PFSK-1 (cell line): Measurements from ENCODE around the gene NTM.

Source experiments
- FOXP2 ChIP-seq: optimal IDR thresholded peaks from 2 replicates; pipeline ENCODE3; 2011; ENCODE audit warnings: borderline replicate concordance, control low read depth, inconsistent platforms; ENCODE audit not compliant: insufficient read depth; ENCODE audit errors: extremely low read length, extremely low read depth
- POLR2AphosphoS5 ChIP-seq: IDR thresholded peaks from 2 replicates; pipeline ENCODE4 v1.6.1; 2012; ENCODE audit warnings: low read depth, mild to moderate bottlenecking, control low read depth, low read length, moderate library complexity
- SIN3A ChIP-seq: IDR thresholded peaks from 2 replicates; pipeline ENCODE4 v1.6.1; 2012; ENCODE audit warnings: mild to moderate bottlenecking, low read length, moderate library complexity, borderline replicate concordance; ENCODE audit not compliant: insufficient read depth
- TAF1 ChIP-seq: IDR thresholded peaks from 2 replicates; pipeline ENCODE4 v1.6.1; 2012; ENCODE audit warnings: low read length, control low read depth, borderline replicate concordance; ENCODE audit not compliant: insufficient read depth
- TF ChIP-seq, protein P1 (sequence below), 2 experiments: IDR thresholded peaks; 2 replicates each; pipeline versions ENCODE4 v1.6.1 to v1.8.0; 2011 to 2012; ENCODE audit warnings: low read depth in 2 of 2, low read length in 2 of 2, control low read depth in 1 of 2, inconsistent platforms in 1 of 2, mild to moderate bottlenecking in 1 of 2, moderate library complexity in 1 of 2; ENCODE audit not compliant: insufficient read depth in 1 of 2

The NTM gene

GRCh38 chr11:131827430-131827829 is 457.0 kb downstream of the NTM start:
- TF ChIP-seq, protein P1, sequence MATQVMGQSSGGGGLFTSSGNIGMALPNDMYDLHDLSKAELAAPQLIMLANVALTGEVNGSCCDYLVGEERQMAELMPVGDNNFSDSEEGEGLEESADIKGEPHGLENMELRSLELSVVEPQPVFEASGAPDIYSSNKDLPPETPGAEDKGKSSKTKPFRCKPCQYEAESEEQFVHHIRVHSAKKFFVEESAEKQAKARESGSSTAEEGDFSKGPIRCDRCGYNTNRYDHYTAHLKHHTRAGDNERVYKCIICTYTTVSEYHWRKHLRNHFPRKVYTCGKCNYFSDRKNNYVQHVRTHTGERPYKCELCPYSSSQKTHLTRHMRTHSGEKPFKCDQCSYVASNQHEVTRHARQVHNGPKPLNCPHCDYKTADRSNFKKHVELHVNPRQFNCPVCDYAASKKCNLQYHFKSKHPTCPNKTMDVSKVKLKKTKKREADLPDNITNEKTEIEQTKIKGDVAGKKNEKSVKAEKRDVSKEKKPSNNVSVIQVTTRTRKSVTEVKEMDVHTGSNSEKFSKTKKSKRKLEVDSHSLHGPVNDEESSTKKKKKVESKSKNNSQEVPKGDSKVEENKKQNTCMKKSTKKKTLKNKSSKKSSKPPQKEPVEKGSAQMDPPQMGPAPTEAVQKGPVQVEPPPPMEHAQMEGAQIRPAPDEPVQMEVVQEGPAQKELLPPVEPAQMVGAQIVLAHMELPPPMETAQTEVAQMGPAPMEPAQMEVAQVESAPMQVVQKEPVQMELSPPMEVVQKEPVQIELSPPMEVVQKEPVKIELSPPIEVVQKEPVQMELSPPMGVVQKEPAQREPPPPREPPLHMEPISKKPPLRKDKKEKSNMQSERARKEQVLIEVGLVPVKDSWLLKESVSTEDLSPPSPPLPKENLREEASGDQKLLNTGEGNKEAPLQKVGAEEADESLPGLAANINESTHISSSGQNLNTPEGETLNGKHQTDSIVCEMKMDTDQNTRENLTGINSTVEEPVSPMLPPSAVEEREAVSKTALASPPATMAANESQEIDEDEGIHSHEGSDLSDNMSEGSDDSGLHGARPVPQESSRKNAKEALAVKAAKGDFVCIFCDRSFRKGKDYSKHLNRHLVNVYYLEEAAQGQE (IDR thresholded peaks at IDR 0.05; ENCODE audit: insufficient read depth in 1 of 2, low read depth in 2 of 2, low read length in 2 of 2) = no peak
- TF ChIP-seq SIN3A = no peak
- no peak for TF ChIP-seq POLR2AphosphoS5
- TF ChIP-seq FOXP2 = no peak
- no peak for TF ChIP-seq TAF1

GRCh38 chr11:131829725-131830124 is 459.3 kb downstream of the NTM start:
- TF ChIP-seq TAF1 (no peak), POLR2AphosphoS5 (no peak), SIN3A (no peak), FOXP2 (no peak)
- TF ChIP-seq, protein P1 (IDR thresholded peaks at IDR 0.05; ENCODE audit: insufficient read depth in 1 of 2, low read depth in 2 of 2, low read length in 2 of 2) = no peak

DNA sequence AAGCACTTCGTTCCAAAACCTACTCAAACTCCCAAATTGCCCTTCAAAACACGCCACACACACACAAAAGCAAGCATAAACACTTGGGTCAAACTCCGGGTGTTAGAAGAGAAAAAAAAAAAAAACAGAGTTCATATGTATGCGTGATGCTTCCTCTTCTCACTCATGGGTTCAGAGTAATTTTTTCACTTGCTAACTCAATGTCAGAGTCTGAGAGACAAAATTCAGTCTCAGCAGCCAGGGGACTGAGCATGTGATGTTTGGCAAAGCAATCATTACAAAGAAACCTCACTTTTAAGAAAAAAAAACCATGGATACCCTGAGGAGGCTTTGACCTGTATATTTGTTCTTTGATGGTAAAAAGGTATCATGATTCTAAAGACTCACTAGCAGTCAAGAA is 461.7 kb downstream of the NTM start:
- no peak for TF ChIP-seq TAF1
- no peak for TF ChIP-seq SIN3A
- no peak for TF ChIP-seq POLR2AphosphoS5
- TF ChIP-seq, protein P1 (IDR thresholded peaks at IDR 0.05; ENCODE audit: insufficient read depth in 1 of 2, low read depth in 2 of 2, low read length in 2 of 2) = no peak
- TF ChIP-seq FOXP2 = no peak

GRCh38 chr11:131833366-131833765 is 463.0 kb downstream of the NTM start:
- TF ChIP-seq SIN3A = no peak
- TF ChIP-seq, protein P1 (IDR thresholded peaks at IDR 0.05; ENCODE audit: insufficient read depth in 1 of 2, low read depth in 2 of 2, low read length in 2 of 2) = no peak
- no peak for TF ChIP-seq POLR2AphosphoS5
- no peak for TF ChIP-seq TAF1
- TF ChIP-seq FOXP2 = no peak

DNA sequence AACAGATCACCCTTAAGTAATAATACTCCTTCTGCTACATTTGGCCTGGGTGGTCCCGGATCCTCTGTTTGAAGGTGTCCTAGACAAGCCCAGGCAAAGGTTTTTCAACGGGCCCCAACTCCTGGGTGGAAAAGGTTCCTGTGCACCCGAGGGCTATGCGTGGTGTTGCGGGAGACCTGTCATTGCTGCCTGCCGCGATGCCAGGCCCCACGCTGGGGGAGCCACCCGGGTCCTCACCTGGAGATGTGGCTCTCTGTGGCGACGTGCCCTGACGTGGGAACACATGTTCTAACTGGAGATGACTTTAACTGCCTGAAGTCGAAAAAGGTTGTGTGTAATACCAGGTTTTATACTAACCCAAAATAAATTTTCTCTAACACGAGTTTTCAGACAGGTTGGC is 467.1 kb downstream of the NTM start:
- TF ChIP-seq TAF1 = no peak
- TF ChIP-seq, protein P1 (IDR thresholded peaks at IDR 0.05; ENCODE audit: insufficient read depth in 1 of 2, low read depth in 2 of 2, low read length in 2 of 2) = no peak
- no peak for TF ChIP-seq POLR2AphosphoS5
- TF ChIP-seq FOXP2 = no peak
- no peak for TF ChIP-seq SIN3A
